Adrenal gland (tissue), 12 donors: Measurements from ENCODE around the gene HOXD11. TPM values are rescaled to one million over a fixed set of nuclear protein-coding genes. Genes with fewer than 3 reads are reported as not detected.

ENCODE experiments used
- DNase-seq, 7 donors: peaks; one replicate each; pipeline ENCODE4 v3.0.0-alpha.2; 2019 to 2020
- H3K27ac ChIP-seq, 5 donors: fragments of 200-600 bp; sonication (generic) in 4 of 5; 1 replicate in 3 of 5; 2 replicates in 2 of 5; pipeline versions ENCODE4 v1.5.1 to v1.8.0; 2016 to 2020; ENCODE audit warnings: mild to moderate bottlenecking in 1 of 5
- H3K27me3 ChIP-seq: fragments of 200-600 bp; 2 replicates; pipeline ENCODE4 v1.8.0; 2021
- H3K36me3 ChIP-seq, 2 donors: fragments of 200-600 bp; replicated peaks in 1 of 2; 1 replicate in 1 of 2; 2 replicates in 1 of 2; pipeline versions ENCODE4 v1.5.1 to v1.8.0; 2018 to 2022
- H3K4me1 ChIP-seq, 2 donors: fragments of 200-600 bp; replicated peaks in 1 of 2; 1 replicate in 1 of 2; 2 replicates in 1 of 2; pipeline versions ENCODE4 v1.5.1 to v1.8.0; 2018 to 2021
- H3K4me3 ChIP-seq, 4 donors: fragments of 200-600 bp; sonication (generic) in 3 of 4; one replicate each; pipeline ENCODE4 v1.5.1; 2016 to 2018
- H3K9me3 ChIP-seq, 3 donors: fragments of 200-600 bp; sonication (generic) in 1 of 3; replicated peaks in 1 of 3; 1 replicate in 2 of 3; 2 replicates in 1 of 3; pipeline versions ENCODE4 v1.5.1 to v1.8.0; 2016 to 2021
- POLR2A ChIP-seq, 2 donors: fragments of 450-650 bp; IDR thresholded peaks; one replicate each; pipeline ENCODE4 v1.6.1; 2017; ENCODE audit warnings: antibody characterized with exemption in 2 of 2, mild to moderate bottlenecking in 2 of 2, moderate library complexity in 1 of 2
- WGBS, 4 donors: extraction: QIAGEN DNeasy Blood & Tissue Kit in 2 of 4; methylation state at CpG; one replicate each; pipeline versions ENCODE4 v1.1.5 to v1.1.7; 2013 to 2017; 5-methylcytosine and 5-hydroxymethylcytosine counted together
- intact Hi-C, 2 donors: fragments of 100-400 bp; cut with DNase I; formaldehyde crosslinking; loops; one replicate each; pipeline versions ENCODE4 v1.14.1 to v1.15.0; 2022 to 2023
- polyA plus RNA-seq, 3 donors: library from polyadenylated mRNA; stranded (reverse); fragments of 200-250 nt in 2 of 3; fragments of 350-450 nt in 1 of 3; fragmentation: Illumina TruSeq in 1 of 3; extraction: RNeasy Lipid Tissue Mini Kit (QIAGEN cat#74804) in 1 of 3; gene quantifications; one replicate each; pipeline ENCODE4 v1.2.3, GENCODE V29; 2013 to 2014
- total RNA-seq, 9 donors: library from RNA; depleted of rRNA in 4 of 9; stranded (reverse); fragments of >200 nt in 4 of 9; fragments of 120-200 nt in 1 of 9; fragmentation: NEBNext Ultra II Directional in 1 of 9; extraction: Animal tissue kit (Norgen Biotek cat#: 25700) in 1 of 9; gene quantifications; one replicate each; pipeline versions ENCODE4 v1.1.0 to v1.2.4, GENCODE V29; 2013 to 2023
- TF ChIP-seq, protein P1 (sequence below), 6 experiments: fragments of 450-650 bp in 4 of 6; fragments of 200-600 bp in 2 of 6; sonication (generic) in 1 of 6; IDR thresholded peaks; 1 replicate in 5 of 6; 2 replicates in 1 of 6; pipeline versions ENCODE4 v1.5.1 to v1.8.0; 2016 to 2021; ENCODE audit warnings: antibody characterized with exemption in 6 of 6, mild to moderate bottlenecking in 2 of 6, moderate library complexity in 1 of 6
- donor health status: healthy with polysubstance abuse.
- donor health status: Bipolar disorder and iron deficiency.
- donor health status: DM: yes; HTN: yes; CAD: no.
- donor health status: DM: no; HTN: no; CAD: no.
- donor health status: DM: no; HTN: no; CAD: no.
- donor health status: DM: yes; HTN: yes; CAD: no.

HOXD11 gene
- total and polyA plus RNA-seq, 12 donors, result not detected

DNA sequence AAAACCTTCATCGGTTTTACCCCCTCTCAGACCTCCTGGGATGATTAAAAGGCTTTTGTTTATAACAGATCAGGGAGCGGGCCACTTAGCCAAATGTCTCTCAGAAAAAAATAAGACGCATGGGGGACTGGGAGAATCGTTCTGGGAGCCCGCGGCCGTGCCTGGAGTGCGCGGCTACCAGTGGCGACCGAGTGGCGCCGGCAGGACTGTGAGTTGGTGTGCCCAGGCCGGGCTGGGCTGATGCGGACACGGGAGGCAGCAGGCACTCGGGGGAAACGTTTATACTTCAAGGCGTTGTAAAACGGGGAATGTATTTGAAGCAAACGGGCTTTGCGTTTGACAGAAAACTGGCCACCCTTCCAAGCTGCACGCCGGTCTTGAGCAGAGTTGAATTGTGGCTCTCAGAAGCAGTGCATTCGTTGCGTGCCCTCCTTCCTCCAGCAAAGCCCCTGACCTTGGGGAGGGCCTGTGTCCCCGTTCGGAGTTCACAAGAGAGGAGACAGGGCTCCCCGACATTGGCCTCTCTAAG lies 4.8 kb downstream of the HOXD11 start:
- Histone ChIP-seq H3K27me3 (peaks cover 98% of the 10 kb centered on the region), H3K9me3 (no peaks in the 10 kb centered on the region), H3K36me3 (no peaks in the 10 kb centered on the region), H3K27ac (no peak overlapping the region), H3K4me3 (no peak overlapping the region), H3K4me1 (peaks cover 0 to 3% of the 10 kb centered on the region in 2 donors)
- TF ChIP-seq, protein P1, sequence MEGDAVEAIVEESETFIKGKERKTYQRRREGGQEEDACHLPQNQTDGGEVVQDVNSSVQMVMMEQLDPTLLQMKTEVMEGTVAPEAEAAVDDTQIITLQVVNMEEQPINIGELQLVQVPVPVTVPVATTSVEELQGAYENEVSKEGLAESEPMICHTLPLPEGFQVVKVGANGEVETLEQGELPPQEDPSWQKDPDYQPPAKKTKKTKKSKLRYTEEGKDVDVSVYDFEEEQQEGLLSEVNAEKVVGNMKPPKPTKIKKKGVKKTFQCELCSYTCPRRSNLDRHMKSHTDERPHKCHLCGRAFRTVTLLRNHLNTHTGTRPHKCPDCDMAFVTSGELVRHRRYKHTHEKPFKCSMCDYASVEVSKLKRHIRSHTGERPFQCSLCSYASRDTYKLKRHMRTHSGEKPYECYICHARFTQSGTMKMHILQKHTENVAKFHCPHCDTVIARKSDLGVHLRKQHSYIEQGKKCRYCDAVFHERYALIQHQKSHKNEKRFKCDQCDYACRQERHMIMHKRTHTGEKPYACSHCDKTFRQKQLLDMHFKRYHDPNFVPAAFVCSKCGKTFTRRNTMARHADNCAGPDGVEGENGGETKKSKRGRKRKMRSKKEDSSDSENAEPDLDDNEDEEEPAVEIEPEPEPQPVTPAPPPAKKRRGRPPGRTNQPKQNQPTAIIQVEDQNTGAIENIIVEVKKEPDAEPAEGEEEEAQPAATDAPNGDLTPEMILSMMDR (IDR thresholded peaks at IDR 0.05), result no peak
- TF ChIP-seq POLR2A (IDR thresholded peaks at IDR 0.05), result no peak
- intact Hi-C loops, result no loop called here
- DNase-seq, result no peak
- 23 to 42% (median 36%) methylated on average over 16 to 29 of the region's 29 CpGs for WGBS, 4 donors

DNA sequence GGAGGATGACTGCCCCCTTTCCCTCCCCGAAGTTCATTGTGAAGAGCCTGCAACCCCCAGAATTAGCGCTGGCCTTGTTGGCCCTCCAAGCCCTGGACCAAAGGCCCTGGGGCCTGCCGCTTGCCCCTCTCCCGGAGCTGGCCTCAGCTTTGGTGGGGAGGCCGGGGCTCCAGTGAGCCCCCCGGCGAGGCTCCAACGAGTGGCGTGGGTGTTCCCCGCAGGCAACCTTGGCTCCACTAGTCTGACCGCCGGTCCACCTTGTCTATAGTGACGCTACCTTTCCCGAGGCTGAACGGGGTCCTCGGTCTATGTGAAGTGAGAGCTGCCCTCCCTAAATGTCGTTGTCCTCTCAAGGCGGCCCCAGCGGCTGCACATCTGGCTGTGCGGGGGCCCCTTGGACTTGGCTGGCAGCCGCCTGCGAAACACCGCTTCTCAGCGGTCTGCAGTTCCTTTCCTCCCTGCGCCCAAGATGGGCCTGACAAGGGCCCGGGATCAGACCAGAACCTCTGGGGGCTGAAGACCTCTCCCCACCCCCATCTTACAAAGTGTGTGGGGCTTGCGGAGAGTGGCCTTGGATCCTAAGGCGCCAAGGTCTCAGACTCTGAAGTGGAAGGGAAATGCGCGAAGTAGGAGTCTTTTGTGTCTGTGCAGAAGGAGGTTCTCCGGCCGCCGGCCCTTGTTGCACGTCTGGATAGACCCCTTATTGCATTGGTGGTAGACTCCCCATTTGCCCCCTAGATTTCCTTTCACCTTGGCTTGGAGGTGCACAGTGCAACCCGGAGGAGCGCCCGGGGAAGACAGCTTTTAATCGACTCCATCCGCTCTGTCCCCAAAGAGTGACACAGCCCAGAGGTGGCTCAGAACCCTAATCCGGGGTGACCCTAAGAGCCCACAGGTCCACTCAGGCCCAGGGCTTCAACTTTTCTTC lies 5.6 kb downstream of the HOXD11 start:
- intact Hi-C loops, result no loop called here
- H3K27ac ChIP-seq, result no peak overlapping the region
- no peaks in the 10 kb centered on the region for H3K9me3 ChIP-seq
- 35 to 46% (median 42%) methylated on average over 25 to 40 of the region's 40 CpGs for WGBS, 4 donors
- H3K36me3 ChIP-seq, result no peaks in the 10 kb centered on the region
- TF ChIP-seq, protein P1 (IDR thresholded peaks at IDR 0.05), result no peak
- no peak for TF ChIP-seq POLR2A (IDR thresholded peaks at IDR 0.05)
- DNase-seq, result no peak
- H3K4me1 ChIP-seq, result no peaks in the 10 kb centered on the region
- no peak overlapping the region for H3K4me3 ChIP-seq
- peaks cover 100% of the 10 kb centered on the region for H3K27me3 ChIP-seq

DNA sequence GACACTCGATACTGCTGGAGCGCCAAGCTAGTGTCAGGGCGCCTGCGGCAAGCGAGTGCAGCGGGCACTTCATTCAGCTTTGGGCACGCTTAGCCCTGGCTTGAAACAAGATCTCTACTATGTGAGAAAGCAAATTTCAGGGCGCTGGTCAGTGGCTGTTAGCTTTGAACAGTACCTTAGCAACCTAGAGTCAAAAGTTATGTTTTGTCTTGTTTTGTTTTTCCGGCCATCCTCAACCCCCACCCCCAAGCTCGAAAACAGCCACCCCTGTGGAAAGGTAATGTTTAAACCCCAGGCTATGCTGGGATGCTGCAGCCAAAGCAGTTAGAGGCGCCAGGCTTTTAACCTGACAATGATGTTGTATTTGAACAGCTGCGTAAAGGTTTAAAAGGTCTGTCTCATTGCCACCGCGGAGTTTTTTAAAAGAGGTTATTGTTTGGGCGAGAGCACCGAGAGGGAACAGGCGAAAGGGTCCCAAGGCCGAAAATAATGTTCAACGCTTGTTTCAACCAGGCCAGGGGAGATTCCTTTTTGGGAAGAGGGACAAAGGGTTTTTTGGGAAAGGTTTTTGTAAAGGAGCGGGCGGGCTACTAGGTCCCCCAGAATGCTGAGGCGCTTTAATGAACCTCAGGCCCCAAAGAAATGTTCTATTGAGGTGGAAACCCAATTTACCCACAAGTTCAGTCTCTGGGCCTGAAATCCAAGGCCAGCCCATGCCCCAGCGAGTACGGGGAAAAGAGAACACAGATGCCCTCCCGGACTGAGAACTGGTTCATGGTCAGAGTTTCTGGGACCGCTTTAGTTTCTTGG lies 7.2 kb downstream of the HOXD11 start:
- Histone ChIP-seq H3K27me3 (peaks cover 100% of the 10 kb centered on the region), H3K36me3 (no peaks in the 10 kb centered on the region), H3K4me3 (no peak overlapping the region), H3K27ac (no peak overlapping the region), H3K4me1 (no peaks in the 10 kb centered on the region), H3K9me3 (no peaks in the 10 kb centered on the region)
- WGBS, 4 donors, result 50 to 55% (median 51%) methylated on average over 26 of the region's 26 CpGs
- TF ChIP-seq, protein P1 (IDR thresholded peaks at IDR 0.05), result no peak
- no peak for TF ChIP-seq POLR2A (IDR thresholded peaks at IDR 0.05)
- intact Hi-C loops, result no loop called here
- peak in 1 of 7 donors; percentile 13 for DNase-seq
